ENCODE measurements around the gene SLC35F3.

The SLC35F3 gene

GRCh38 chr1:234325878-234326496 lies 421.5 kb downstream of the SLC35F3 start:
- H3K4me3 ChIP-seq (ENCODE audit: low read depth, low read length), result peak overlapping the region; percentile 4
- no peak for DNase-seq (ENCODE audit: low read depth)
- TF ChIP-seq CTCF (IDR thresholded peaks at IDR 0.05; ENCODE audit: low read depth, low read length), result no peak
- TF ChIP-seq MAX (IDR thresholded peaks at IDR 0.05; ENCODE audit: low read depth, low read length), result no peak
- TF ChIP-seq POLR2A (IDR thresholded peaks at IDR 0.05; ENCODE audit: extremely low read depth, insufficient read length), result no peak
- no peak for TF ChIP-seq MYC (IDR thresholded peaks at IDR 0.05; ENCODE audit: low read depth, low read length)

- TF ChIP-seq MAX (IDR thresholded peaks at IDR 0.05; ENCODE audit: low read depth, low read length) (no peak), MYC (IDR thresholded peaks at IDR 0.05; ENCODE audit: low read depth, low read length) (no peak), CTCF (IDR thresholded peaks at IDR 0.05; ENCODE audit: low read depth, low read length) (peak; percentile 67), POLR2A (IDR thresholded peaks at IDR 0.05; ENCODE audit: extremely low read depth, insufficient read length) (no peak)
- peak; percentile 66 for DNase-seq (ENCODE audit: low read depth)
- H3K4me3 ChIP-seq (ENCODE audit: low read depth, low read length), result peak overlapping the region; percentile 4
These were observed 422.3 kb downstream of the SLC35F3 start for GRCh38 chr1:234326497-234327366.

- no peak overlapping the region for H3K4me3 ChIP-seq (ENCODE audit: low read depth, low read length)
- TF ChIP-seq CTCF (IDR thresholded peaks at IDR 0.05; ENCODE audit: low read depth, low read length) (no peak), MAX (IDR thresholded peaks at IDR 0.05; ENCODE audit: low read depth, low read length) (no peak), POLR2A (IDR thresholded peaks at IDR 0.05; ENCODE audit: extremely low read depth, insufficient read length) (no peak), MYC (IDR thresholded peaks at IDR 0.05; ENCODE audit: low read depth, low read length) (no peak)
- no peak for DNase-seq (ENCODE audit: low read depth)
These were observed 423.2 kb downstream of the SLC35F3 start for GRCh38 chr1:234327577-234328164.

DNA sequence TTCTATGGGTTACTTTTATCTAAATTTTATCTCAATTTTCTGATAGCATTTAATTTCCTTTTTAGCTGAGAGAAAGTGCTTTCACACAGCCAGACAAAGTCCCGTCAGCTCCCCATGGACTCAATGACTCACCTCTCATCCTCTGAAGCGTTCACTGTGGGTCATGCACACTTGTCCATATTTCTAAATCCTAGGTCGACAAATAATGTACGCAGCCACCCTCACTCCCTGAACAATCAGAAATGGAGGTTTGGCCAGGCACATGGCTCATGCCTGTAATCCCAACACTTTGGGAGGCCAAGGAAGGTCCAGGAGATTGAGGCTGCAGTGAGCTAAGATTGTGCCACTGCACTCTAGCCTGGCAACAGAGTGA lies 426.4 kb downstream of the SLC35F3 start:
- no peak overlapping the region for H3K4me3 ChIP-seq (ENCODE audit: low read depth, low read length)
- TF ChIP-seq CTCF (IDR thresholded peaks at IDR 0.05; ENCODE audit: low read depth, low read length) (no peak), MAX (IDR thresholded peaks at IDR 0.05; ENCODE audit: low read depth, low read length) (no peak), POLR2A (IDR thresholded peaks at IDR 0.05; ENCODE audit: extremely low read depth, insufficient read length) (no peak), MYC (IDR thresholded peaks at IDR 0.05; ENCODE audit: low read depth, low read length) (no peak)
- peak; percentile 49 for DNase-seq (ENCODE audit: low read depth)

- H3K4me3 ChIP-seq (ENCODE audit: low read depth, low read length), result no peak overlapping the region
- no peak for TF ChIP-seq POLR2A (IDR thresholded peaks at IDR 0.05; ENCODE audit: extremely low read depth, insufficient read length)
- peak; percentile 61 for DNase-seq (ENCODE audit: low read depth)
These were observed 427.0 kb downstream of the SLC35F3 start for GRCh38 chr1:234331507-234331906.

DNA sequence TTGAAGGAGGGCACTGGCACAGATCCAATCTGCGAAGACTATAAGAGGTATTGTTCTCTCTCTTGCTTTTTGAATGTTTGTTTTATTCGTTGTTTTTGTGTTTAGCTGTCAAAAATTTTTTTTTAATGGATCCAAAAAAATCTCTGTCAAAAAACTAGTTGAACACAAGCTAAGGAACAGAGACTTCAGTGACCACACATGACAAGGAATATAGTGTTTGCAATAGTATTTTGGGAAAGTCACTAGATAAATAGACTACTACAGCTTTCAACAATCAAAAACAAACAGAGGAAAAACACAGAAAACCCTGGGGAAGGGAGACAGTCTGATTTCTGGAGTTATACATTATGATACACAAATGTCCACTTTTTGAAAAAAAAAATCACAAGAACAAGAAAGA lies 431.9 kb downstream of the SLC35F3 start:
- TF ChIP-seq MYC (IDR thresholded peaks at IDR 0.05; ENCODE audit: low read depth, low read length) (no peak), POLR2A (IDR thresholded peaks at IDR 0.05; ENCODE audit: extremely low read depth, insufficient read length) (no peak), CTCF (IDR thresholded peaks at IDR 0.05; ENCODE audit: low read depth, low read length) (no peak)
- DNase-seq (ENCODE audit: low read depth), result no peak
- H3K4me3 ChIP-seq (ENCODE audit: low read depth, low read length), result no peak overlapping the region

All from NB4 (cell line).